ENCODE data around the gene QKI.

GRCh38 chr6:163612200-163612599 is 197.7 kb downstream of the QKI start:
- TF ChIP-seq, protein P1, sequence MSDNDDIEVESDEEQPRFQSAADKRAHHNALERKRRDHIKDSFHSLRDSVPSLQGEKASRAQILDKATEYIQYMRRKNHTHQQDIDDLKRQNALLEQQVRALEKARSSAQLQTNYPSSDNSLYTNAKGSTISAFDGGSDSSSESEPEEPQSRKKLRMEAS (IDR thresholded peaks at IDR 0.05; ENCODE audit: low read depth, low read length) = no peak
- TF ChIP-seq CTCF (IDR thresholded peaks at IDR 0.05; ENCODE audit: low read depth, low read length) (no peak), POLR2A (IDR thresholded peaks at IDR 0.05; ENCODE audit: extremely low read depth, insufficient read length) (no peak)
